Cardiac muscle cell (in vitro differentiated cells and primary cell): ENCODE data around the gene FLNB. TPM values are rescaled to one million over a fixed set of nuclear protein-coding genes. Genes with fewer than 3 reads are reported as not detected.

Experiments
- DNase-seq, 2 donors: peaks; one replicate each; pipeline versions ENCODE4 v3.0.0 to v3.0.0-alpha.2; 2010 to 2017; ENCODE audit warnings: low read depth in 1 of 2, low spot score in 1 of 2
- H3K27ac ChIP-seq: fragments of 200-600 bp; sonication (generic); 2 replicates; pipeline ENCODE4 v1.5.1; 2016
- H3K27me3 ChIP-seq: fragments of 200-600 bp; sonication (generic); 2 replicates; pipeline ENCODE4 v1.6.0; 2016; ENCODE audit warnings: control low read depth
- H3K36me3 ChIP-seq: fragments of 200-600 bp; sonication (generic); 2 replicates; pipeline ENCODE4 v1.5.1; 2016; ENCODE audit warnings: control low read depth
- H3K4me1 ChIP-seq: fragments of 200-600 bp; sonication (generic); 2 replicates; pipeline ENCODE4 v1.8.1; 2017; ENCODE audit warnings: low read depth, mild to moderate bottlenecking, mixed run types
- H3K4me3 ChIP-seq: fragments of 200-600 bp; sonication (generic); 2 replicates; pipeline ENCODE4 v1.5.1; 2016; ENCODE audit warnings: mild to moderate bottlenecking
- H3K9me3 ChIP-seq: fragments of 200-600 bp; sonication (generic); 2 replicates; pipeline ENCODE4 v1.5.1; 2017; ENCODE audit warnings: low read depth, mild to moderate bottlenecking, control low read depth
- CTCF ChIP-seq: IDR thresholded peaks from 2 replicates; pipeline ENCODE4 v1.5.1; 2012; ENCODE audit warnings: low read depth, mild to moderate bottlenecking, low read length
- polyA plus RNA-seq: library from polyadenylated mRNA; unstranded; fragments of >200 nt; fragmentation: Nextera tagmentation; extraction: Ambion mirVana; gene quantifications from 2 replicates; pipeline ENCODE4 v1.2.1, GENCODE V29; 2016
- total RNA-seq: library from RNA; depleted of rRNA; stranded (reverse); fragments of >200 nt; gene quantifications from 2 replicates; pipeline ENCODE4 v1.2.3, GENCODE V29; 2016

The FLNB gene
- total RNA-seq (25.2 and 28.7 TPM in 2 replicates), polyA plus RNA-seq (12.1 and 13.8 TPM in 2 replicates)

- Histone ChIP-seq H3K36me3 (no peaks in the 10 kb centered on the region), H3K27me3 (no peaks in the 10 kb centered on the region), H3K9me3 (no peaks in the 10 kb centered on the region), H3K4me3 (peak within 1 kb of the TSS; percentile 88), H3K4me1 (no peaks in the 10 kb centered on the region), H3K27ac (no peak within 1 kb of the TSS)
- peak; percentile 78 to 85 for DNase-seq
- peak; percentile 70 for TF ChIP-seq CTCF
These were observed at the start of gene FLNB for GRCh38 chr3:58008141-58009025. Gene FLNB, plus strand, starts transcription at chr3:58008422. Its CDS starts 143 bp downstream, at chr3:58008565.

GRCh38 chr3:57958642-57959422 is 49.4 kb upstream of the FLNB start:
- TF ChIP-seq CTCF: no peak
- Histone ChIP-seq H3K36me3 (no peaks in the 10 kb centered on the region), H3K27ac (no peak overlapping the region), H3K4me3 (no peak overlapping the region), H3K27me3 (no peaks in the 10 kb centered on the region), H3K4me1 (no peaks in the 10 kb centered on the region), H3K9me3 (no peaks in the 10 kb centered on the region)
- peak in 1 of 2 donors; percentile 69 for DNase-seq

- H3K36me3 ChIP-seq: no peaks in the 10 kb centered on the region
- no peak for TF ChIP-seq CTCF
- H3K27ac ChIP-seq: no peak overlapping the region
- H3K9me3 ChIP-seq: no peaks in the 10 kb centered on the region
- H3K27me3 ChIP-seq: no peaks in the 10 kb centered on the region
- peak in 1 of 2 donors; percentile 75 for DNase-seq
- H3K4me1 ChIP-seq: no peaks in the 10 kb centered on the region
- H3K4me3 ChIP-seq: no peak overlapping the region
These were observed 48.6 kb upstream of the FLNB start for GRCh38 chr3:57959423-57960173.

- DNase-seq: no peak
- H3K27ac ChIP-seq: no peak overlapping the region
- H3K36me3 ChIP-seq: no peaks in the 10 kb centered on the region
- no peaks in the 10 kb centered on the region for H3K9me3 ChIP-seq
- H3K4me1 ChIP-seq: no peaks in the 10 kb centered on the region
- no peak for TF ChIP-seq CTCF
- no peaks in the 10 kb centered on the region for H3K27me3 ChIP-seq
- no peak overlapping the region for H3K4me3 ChIP-seq
These were observed 48.1 kb upstream of the FLNB start for GRCh38 chr3:57960174-57960505.

GRCh38 chr3:57961177-57961827 is 46.9 kb upstream of the FLNB start:
- no peaks in the 10 kb centered on the region for H3K27me3 ChIP-seq
- no peaks in the 10 kb centered on the region for H3K36me3 ChIP-seq
- no peaks in the 10 kb centered on the region for H3K9me3 ChIP-seq
- H3K4me3 ChIP-seq: no peak overlapping the region
- H3K4me1 ChIP-seq: no peaks in the 10 kb centered on the region
- no peak for TF ChIP-seq CTCF
- no peak for DNase-seq
- no peak overlapping the region for H3K27ac ChIP-seq
